Kasumi-1 (cell line): ENCODE measurements around the gene FBLIM1.

Source experiments
- DNase-seq, 2 experiments: peaks; one replicate each; lab custom pipeline; 2025; lab: John Stamatoyannopoulos, UW

The FBLIM1 gene, protein sequence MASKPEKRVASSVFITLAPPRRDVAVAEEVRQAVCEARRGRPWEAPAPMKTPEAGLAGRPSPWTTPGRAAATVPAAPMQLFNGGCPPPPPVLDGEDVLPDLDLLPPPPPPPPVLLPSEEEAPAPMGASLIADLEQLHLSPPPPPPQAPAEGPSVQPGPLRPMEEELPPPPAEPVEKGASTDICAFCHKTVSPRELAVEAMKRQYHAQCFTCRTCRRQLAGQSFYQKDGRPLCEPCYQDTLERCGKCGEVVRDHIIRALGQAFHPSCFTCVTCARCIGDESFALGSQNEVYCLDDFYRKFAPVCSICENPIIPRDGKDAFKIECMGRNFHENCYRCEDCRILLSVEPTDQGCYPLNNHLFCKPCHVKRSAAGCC

DNA sequence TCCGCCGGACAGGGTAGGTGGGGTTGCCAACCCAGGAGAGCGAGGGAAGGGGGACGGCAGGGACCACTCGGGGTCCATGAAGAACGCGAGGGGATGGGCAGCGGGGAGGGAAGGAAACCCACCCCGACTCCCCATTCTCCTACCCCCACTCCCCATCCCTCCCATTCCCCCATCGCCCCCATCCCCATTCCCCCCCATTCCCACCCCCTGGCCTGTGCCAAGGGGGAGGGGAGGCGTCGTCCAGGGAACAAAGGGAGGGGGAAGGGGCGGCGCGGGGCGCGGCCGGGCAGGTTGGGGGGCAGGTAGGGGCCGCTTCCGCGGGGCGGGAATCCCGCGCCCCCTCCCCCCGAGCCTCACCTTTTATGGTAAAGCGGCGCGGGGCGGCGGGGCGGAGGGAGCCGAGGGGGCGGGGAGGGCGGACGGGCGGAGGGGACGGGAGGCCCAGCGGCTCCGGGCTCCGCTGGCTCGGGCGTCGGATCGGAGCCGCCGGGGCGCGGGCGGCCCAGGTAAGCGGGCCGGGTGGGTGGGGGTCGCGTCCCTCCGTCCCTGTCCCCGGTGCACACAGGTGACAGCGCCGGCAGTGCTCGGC is at the start of gene FBLIM1:
TSS of gene FBLIM1 (plus strand) at position 453 of the 589 bp plus-strand sequence. CDS start 6,189 bp downstream, outside the sequence.
- DNase-seq, result no peak

DNA sequence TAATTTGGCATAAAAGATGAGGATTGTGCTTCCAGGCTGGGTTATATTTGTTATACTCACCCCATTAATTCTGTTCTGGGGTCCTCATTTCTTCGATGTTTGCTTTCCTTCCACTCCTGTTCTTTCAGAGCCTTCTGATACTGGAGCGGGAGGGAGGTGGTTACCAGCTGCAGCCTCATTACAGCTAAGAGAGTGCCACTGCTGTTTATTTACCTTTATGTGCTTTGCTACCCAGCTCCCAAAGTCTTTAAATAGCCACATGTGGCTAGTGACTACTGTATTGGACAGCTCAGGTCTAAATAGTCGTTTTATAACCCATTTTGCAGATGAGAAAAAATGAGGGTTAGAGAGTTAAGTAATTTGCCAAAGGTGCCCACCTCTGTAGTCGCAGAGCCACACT is 49.4 kb upstream of the FBLIM1 start:
- DNase-seq, result no peak

DNA sequence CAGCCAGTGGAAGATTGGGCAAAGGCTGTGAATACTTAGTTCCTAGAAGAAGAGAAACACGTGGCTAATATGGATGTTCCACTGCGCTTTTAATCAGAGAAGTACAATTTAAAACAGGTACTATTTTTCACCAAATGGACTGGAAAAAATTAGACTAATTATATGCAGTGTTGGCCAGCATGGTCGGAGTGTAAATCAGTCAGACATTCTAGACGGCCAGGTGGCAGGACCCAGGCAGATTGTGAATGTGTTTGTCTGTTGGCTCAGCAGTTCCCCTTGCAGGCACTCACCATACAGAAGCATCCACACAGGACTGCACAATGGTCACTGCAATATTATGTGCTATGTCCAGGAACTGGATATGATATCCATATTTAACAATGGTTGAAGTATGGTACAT is 46.4 kb upstream of the FBLIM1 start:
- DNase-seq, result no peak

DNA sequence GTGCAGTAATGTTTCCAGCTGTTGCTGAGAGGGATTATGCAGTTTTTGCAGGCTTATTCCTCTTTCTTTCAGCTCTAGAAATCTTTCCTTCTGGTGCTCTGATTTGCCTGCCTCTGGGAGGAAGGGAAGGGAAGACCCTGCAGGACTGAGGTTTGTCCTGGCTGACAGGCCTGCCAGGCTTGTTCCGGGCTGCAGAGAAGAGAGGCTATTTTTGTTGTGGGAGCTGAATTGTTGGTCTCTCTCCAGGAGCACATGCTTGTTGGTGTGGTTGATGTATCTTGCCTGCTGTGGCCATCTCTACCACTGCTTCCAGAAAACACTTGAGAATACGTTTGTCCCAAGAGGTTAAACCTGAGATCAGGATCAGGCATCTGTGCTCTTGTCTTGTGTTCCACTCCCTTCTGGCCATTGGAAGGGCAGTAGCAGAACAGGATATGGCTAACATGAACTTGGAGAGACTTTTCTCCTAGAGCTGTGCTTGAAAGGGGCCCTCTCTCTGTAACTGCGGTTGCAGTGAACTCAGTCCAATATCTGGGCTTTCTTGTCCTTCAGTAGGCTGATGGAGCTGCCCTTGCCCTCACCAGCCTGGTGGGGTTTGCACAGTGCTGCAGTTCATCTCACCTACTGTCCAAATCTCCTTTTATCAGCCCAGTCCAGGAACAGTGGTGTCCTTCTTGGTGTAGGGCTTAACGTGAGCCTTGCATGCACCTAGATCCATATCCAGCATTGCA is 44.0 kb upstream of the FBLIM1 start:
- no peak for DNase-seq

DNA sequence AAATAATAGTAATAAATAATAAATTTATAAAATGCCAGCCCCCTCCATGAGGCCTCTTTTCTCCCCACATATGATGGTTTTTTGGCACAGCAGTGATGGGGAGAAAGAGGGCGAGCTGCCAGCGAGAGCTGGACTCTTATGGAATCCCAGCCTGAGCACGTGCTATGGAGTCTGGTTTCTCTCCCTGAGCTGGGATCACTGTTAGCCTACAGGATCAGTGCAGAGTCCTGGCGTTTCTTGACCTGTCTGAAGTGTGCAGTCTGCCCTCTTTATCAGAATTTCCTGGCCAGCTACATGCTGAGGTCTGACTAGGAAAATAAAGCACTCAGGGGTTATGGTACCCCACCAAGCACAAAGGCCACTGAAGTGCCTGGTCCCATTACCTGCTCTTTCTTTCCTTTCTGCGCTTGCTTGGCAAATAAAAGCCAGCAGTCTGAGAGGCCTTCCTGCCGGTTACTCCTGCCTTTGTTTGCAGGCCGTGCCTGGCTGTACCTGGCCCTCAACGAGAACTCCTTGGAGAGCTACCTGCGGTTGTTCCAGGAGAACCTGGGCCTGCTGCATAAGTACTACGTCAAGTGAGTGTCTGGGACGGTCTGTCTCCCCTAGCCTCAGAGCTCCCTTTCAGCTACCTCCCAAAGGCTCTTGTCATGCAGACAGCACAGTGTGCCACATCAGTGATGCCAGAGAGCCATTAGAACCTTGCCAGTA is 41.0 kb upstream of the FBLIM1 start:
- DNase-seq, result no peak

DNA sequence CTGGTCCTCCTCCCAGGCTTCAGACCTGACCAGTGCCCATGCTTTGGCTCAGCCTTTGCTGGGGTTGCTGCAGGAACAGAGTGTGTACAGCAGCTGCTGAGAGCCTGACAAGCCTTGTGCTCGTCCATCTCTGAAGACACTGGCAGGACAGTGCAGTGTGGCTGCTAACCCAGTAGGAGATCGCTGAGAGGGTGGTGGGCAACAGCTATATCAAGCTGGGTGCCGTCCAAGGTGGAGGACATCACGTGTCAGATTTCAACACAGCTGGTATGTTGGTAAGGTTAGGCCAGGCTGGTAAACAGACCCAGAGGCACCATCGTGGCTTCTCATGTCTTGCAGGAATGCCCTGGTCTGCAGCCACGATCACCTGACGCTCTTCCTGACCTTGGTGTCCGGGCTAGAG is 40.4 kb upstream of the FBLIM1 start:
- no peak for DNase-seq

DNA sequence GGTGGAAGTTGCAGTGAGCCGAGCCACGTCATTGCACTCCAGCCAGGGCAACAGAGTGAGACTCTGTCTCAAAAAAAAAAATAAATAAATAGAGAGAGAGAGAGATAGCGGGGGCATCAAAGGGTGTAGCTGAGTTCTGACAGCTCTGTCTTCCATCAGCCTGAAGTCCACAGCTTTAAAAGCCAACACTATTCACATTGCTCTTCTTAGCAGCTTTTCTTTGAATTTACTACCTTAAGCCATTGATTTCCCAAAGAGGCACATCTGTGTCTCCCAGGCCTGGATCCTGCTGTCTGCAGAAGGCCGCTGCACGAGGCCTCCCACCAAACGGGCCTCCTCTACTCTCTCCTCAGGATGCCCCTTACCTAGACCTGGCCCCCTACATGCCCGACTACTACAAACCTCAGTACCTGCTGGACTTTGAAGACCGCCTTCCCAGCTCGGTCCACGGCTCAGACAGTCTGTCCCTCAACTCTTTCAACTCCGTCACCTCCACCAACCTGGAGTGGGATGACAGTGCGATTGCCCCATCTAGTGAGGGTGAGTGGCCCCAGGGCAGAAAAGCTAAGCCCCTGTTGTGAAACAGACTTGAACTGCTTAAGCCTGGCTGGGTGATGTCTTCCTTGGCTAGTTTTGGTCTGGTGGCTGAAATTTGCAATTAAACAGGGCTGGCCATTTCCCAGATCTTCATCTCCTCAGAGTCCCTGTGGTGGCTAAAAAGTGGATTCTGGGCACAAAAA is 39.0 kb upstream of the FBLIM1 start:
- DNase-seq, result no peak

DNA sequence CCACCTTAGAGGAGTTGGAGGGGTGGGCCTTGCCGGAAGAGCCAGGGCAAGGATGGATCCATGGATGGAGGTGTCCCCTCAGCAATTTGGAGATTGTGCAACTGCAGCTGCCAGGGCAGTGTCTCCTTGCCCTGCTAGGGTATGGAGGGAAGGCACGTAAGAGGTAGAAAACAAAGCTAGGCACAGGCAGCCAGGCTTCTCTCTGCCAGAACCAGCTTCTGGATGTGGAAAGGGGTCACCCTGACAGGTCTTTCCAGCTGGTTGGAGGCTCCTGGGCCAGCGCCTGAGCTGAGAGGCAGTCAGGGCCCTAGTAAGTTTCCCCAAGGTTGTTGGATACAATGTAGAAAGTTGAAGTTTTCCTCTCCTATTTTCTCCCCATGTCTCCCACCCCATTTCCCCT is 37.7 kb upstream of the FBLIM1 start:
- DNase-seq, result no peak

DNA sequence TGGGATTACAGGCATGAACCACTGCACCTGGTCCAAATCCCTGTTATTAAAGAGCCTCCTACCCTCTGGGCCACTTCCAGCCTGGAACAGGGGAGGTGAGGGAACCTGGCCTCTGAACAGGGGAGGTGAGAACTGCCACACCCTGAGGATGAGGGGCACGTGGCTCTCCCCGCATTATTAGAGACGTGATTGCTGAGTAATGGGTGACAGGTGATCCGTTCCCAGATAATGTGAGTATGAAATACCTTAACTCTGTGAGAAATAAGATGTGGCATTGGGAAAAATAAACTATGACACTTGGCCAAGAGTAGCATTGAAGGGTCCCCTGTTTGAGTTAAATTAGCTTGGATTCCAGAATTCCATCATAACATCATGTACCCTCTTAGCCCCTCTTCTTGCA is 36.2 kb upstream of the FBLIM1 start:
- DNase-seq, result no peak

DNA sequence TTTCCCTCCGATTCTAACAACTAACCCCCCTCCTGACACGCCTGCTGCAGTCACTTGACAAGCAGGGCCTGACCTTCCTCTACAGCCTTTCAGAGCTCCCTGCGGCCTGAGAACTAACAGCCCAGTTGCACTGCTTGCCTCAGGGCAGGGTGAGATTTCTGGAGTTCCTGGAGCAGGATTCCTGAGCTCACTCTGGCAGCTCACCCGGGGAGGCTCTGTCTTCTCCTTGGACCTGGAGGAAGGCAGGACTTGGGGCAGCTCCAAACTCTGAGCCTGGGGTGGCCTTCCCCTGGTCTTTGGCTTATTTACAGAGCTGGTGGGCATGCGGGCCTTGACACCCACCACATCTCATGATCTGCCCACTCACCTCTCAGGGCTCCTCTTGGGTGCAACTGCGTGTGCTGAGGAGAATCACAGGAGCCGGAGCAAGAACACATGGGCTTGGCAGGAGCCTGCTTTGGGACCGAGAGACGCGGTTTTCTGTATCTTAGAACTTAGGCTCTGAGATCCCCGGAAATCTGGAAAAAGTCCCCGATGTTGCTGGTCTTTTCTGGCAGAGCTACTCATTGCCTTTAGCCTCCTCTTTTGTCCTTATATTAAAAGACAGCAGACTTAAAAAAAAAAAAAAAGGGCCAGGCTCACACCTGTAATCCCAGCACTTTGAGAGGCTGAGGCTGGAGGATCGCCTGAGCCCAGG is 35.6 kb upstream of the FBLIM1 start:
- DNase-seq, result no peak

DNA sequence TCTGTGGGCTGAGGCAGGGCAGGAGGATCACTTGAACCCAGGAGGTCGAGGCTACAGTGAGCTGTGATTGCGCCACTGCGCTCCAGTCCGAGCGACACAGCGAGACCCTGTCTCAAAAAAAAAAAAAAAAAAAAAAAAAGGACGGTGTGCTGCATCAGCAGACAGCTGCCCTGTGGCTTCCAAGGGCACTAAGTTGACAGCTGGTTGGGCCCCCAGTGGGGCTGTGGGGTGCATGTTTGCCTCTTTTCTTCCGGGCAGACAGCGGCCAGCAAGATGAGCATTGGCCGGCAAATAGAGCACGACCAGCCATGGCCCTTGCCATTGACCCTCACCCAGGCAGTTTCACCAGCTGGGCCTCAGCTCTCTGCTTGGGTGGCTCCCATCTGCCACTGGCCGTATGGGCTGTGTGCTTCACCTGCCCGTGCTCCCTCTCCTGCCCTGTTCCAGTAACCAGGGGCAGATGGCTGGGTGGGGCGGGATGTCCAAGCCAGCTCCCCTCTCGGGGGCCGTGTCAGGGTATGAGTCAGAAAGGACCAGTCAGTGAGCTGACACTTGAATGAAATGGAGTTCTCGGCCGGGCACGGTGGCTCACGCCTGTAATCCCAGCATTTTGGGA is 34.9 kb upstream of the FBLIM1 start:
- no peak for DNase-seq

DNA sequence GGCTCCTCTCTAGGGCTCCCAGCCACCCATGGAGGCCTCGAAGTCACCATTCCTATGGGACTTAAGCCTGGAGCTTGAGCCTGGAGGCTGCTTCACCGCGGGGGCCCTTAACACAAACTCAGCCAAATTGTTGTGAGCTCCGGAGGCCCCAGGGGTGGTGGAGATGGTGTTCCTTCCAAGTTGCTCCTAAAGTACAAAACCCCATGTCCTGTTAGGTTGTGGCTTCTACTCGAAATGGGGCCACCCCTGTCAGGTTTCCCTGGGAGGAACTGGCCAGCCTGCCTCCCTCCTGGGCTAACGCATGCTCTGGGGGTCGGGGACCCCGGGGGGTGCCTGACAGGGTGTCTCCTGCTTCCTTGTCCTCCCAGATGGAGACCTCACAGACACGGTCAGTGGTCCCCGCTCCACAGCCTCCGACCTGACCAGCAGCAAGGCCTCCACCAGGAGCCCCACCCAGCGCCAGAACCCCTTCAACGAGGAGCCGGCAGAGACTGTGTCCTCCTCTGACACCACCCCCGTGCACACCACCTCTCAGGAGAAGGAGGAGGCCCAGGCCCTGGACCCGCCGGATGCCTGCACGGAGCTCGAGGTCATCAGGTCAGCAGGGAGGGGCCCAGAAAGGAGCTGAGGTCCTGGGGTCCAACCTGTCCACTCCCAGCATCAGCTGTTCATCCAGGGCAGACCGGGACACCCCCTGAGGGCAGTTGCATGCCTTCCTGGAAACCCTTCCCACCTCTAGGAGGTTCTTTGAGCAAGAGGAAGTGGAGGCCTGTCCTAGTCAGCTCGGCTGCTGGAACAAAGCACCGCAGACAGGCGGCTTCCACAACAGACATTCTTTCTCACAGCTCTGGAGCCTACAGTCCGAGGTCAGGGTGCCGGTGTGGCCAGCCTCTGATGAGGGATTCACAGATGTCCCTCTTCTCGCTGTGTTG is 33.4 kb upstream of the FBLIM1 start:
- DNase-seq, result no peak

DNA sequence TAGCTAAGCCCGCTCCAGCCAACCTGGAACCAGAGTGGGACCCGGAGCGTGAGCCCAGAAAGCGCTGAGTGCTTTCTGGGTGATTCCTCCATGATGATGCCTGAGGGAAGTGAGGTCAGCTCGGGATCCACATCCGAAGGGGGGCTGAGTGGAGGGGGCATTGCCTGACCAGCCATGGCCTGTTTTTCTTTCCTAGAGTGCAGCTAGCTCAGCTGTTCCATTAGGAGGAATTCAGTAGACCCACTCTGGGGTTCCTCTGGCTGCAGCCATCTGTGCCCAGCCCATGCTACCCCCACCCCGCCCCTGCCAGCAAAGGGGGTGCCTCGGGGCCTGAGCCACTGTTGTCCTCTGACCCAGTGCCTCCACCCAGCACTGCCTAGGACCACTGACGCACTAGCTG is 32.1 kb upstream of the FBLIM1 start:
- no peak for DNase-seq

DNA sequence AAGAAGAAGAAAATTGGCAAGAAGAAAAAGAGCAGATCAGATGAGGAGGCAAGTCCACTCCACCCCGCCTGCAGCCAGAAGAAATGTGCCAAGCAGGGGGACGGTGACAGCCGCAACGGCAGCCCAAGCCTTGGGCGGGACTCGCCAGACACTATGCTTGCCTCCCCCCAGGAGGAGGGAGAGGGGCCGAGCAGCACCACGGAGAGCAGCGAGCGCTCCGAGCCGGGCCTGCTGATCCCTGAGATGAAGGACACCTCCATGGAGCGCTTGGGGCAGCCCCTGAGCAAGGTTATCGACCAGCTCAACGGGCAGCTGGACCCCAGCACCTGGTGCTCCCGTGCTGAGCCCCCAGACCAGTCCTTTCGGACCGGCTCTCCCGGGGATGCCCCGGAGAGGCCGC is 31.6 kb upstream of the FBLIM1 start:
- DNase-seq, result no peak

DNA sequence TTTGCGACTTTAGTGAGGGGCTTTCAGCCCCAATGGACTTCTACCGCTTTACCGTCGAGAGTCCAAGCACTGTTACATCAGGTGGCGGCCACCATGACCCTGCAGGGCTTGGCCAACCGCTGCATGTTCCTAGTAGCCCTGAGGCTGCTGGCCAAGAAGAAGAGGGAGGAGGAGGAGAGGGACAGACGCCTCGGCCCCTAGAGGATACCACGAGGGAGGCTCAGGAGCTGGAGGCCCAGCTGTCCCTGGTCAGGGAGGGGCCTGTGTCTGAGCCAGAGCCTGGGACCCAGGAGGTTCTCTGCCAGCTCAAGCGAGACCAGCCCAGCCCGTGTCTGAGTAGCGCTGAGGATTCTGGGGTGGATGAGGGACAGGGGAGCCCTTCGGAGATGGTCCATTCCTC is 31.2 kb upstream of the FBLIM1 start:
- DNase-seq, result no peak

DNA sequence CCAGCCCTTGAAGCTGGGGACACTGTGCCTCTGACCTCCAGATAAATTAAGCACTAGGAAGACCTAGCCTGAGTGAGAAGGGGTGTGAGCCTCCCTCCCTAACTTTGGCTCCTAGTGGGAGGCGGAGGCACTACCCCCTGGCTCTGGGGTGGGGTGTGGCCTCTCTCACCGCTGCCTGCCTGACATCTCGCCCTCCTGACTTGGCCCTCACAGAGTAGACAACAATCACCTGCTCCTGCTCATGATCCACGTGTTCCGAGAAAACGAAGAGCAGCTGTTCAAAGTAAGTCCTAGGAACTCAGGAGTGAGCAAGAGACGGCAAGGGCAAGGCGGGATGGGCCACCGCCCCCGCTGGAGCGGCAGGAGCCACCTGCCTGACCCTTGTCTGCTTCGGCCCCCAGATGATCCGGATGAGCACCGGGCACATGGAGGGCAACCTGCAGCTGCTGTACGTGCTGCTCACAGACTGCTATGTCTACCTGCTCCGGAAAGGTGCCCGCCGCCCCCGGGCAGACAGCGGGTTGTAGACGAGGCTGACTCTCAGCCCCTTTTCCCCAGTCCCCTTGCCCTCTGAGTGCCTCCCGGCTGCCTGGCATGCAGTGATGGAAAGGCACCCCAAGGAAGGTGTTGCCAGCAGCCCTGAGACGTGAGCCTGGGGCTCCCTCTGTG is 30.6 kb upstream of the FBLIM1 start:
- no peak for DNase-seq

DNA sequence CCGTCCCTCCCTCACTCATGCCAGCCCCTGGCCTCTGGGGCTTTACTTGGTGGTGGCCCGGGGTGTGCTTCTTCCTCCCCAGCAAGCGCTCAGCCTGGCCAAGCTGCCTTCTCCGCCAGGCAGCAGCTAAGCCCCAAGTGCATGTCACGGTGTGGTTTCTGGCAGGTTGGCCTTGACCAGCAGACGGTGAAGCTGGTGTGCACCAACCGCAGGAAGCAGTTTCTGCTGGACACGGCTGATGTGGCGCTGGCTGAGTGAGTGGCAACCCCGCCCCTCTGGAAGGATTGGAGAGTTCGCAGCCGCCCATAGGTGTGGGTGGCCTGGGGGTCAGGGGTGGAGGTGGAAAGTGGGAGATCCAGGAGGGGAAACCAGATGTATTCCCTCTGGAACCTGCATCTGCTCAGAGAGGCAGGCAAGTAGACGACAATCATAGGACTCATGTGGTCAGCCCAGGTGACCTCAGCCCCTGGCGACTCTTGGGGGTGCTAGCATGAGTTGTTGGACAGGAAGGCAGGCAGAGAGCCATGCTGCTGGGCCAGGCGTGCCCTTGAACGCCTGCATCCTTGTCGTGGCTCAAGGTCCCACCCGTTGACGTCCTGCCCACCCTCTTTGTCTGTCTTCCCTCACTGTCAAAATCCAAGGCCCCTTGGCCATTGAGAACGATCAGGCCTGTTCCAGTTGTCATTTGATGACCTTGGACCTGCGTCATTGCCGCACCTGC is 29.5 kb upstream of the FBLIM1 start:
- no peak for DNase-seq

DNA sequence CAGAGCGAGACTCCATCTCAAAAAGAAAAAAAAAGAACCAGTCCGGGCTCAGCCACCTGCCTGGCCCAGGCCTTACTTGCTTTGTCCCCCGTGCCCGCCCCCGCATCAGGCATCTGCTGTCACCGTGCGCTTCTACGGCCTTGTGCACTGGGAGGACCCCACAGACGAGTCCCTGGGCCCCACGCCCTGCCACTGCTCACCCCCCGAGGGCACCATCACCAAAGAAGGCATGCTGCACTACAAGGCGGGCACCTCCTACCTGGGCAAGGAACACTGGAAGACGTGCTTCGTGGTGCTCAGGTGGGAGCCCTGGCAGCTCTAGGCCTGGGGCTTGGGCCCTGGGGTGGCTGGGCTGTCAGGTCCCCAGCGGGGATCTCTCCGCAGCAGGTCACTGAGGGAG is 28.2 kb upstream of the FBLIM1 start:
- no peak for DNase-seq
